GM12892 (cell line): ENCODE results near the gene TAF11L11.
"Not testable (repeated sequence)": the region's sequence is repeated elsewhere in the genome, so short reads cannot be mapped to it uniquely, and the experiment has no call there.

Experiments used
- POLR2A ChIP-seq: IDR thresholded peaks from 2 replicates; pipeline ENCODE4 v1.6.1; 2011; ENCODE audit warnings: low read depth, low read length, control low read depth
- POLR2AphosphoS5 ChIP-seq: IDR thresholded peaks from 2 replicates; pipeline ENCODE4 v1.6.1; 2011; ENCODE audit warnings: low read depth, low read length, control low read depth
- TAF1 ChIP-seq: IDR thresholded peaks from 2 replicates; pipeline ENCODE4 v1.6.1; 2011; ENCODE audit warnings: low read depth, mild to moderate bottlenecking, control low read depth, low read length, borderline replicate concordance

DNA sequence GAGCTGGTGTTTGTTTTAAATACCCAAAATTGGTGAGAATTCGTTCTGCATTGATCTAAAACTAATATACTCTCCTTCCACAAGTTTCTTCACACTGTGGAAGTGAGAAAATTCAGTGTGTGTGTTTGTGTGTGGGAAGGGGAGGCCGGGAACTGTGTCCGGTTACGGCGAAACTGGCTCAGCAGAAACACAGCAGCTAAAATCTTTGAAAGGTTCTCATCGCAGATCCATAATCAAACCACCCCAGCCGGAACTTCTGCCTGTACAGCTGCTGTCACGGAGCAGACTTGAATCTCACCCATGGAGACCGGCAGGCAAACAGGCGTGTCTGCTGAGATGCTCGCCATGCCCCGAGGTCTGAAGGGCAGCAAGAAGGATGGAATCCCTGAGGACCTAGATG lies 27.8 kb downstream of the TAF11L11 start, which contains the start of gene TAF11L13:
- not testable (repeated sequence) for TF ChIP-seq TAF1, POLR2A, POLR2AphosphoS5
